A673 (cell line): Measurements from ENCODE around the gene ABCA13. TPM values are rescaled to one million over a fixed set of nuclear protein-coding genes. Genes with fewer than 3 reads are reported as not detected.
A peak's percentile ranks its signal among the peaks of the same experiment; 100 is the strongest.

Experiments used
- Bru-seq: library from RNA; stranded (reverse); fragments of 400-500 nt; gene quantifications from one replicate; lab custom pipeline; 2021; lab: Mats Ljungman, UMichigan
- BruChase-seq, 2 experiments: library from RNA; stranded (reverse); fragments of 400-500 nt; gene quantifications; one replicate each; lab custom pipeline; 2021; lab: Mats Ljungman, UMichigan
- BruUV-seq: library from RNA; stranded (reverse); fragments of 400-500 nt; replicated peaks from 2 replicates; lab custom pipeline; 2021; lab: Mats Ljungman, UMichigan
- CTCF ChIA-PET: fragments of 300-600 bp; sonication (Branson Sonifier 250); formaldehyde crosslinking; loops from one replicate; lab custom pipeline; 2022; ENCODE audit warnings: antibody characterized with exemption; lab: Charles Lee
- POLR2A ChIA-PET: fragments of 300-600 bp; sonication (Branson Sonifier 250); formaldehyde crosslinking; loops from one replicate; lab custom pipeline; 2022; ENCODE audit warnings: antibody characterized with exemption; ENCODE audit not compliant: low non-redundant PET; lab: Charles Lee
- DNase-seq: peaks from one replicate; pipeline ENCODE4 v3.0.0-alpha.2; 2015; ENCODE audit warnings: low spot score
- H3K27ac ChIP-seq: fragments of 200-600 bp; sonication (generic); 2 replicates; pipeline ENCODE4 v1.5.1; 2016; ENCODE audit warnings: mixed run types, low read depth, mild to moderate bottlenecking, mixed read lengths, antibody characterized with exemption, low read length; ENCODE audit not compliant: poor library complexity, severe bottlenecking
- H3K27me3 ChIP-seq: fragments of 200-600 bp; sonication (generic); replicated peaks from 2 replicates; pipeline ENCODE4 v1.6.1; 2017; ENCODE audit warnings: mixed run types, low read depth, mild to moderate bottlenecking, mixed read lengths, antibody characterized with exemption, low read length; ENCODE audit not compliant: insufficient read depth, poor library complexity
- H3K36me3 ChIP-seq: fragments of 200-600 bp; sonication (generic); 2 replicates; pipeline ENCODE4 v1.6.1; 2016; ENCODE audit warnings: mixed run types, mild to moderate bottlenecking, mixed read lengths, antibody characterized with exemption, low read length; ENCODE audit not compliant: insufficient read depth, poor library complexity, severe bottlenecking
- H3K4me1 ChIP-seq: fragments of 200-600 bp; sonication (generic); 2 replicates; pipeline ENCODE4 v1.6.1; 2017; ENCODE audit warnings: mixed run types, mild to moderate bottlenecking, mixed read lengths, antibody characterized with exemption, low read length; ENCODE audit not compliant: insufficient read depth, poor library complexity, severe bottlenecking
- H3K4me3 ChIP-seq: fragments of 200-600 bp; sonication (generic); 2 replicates; pipeline ENCODE4 v1.5.1; 2016; ENCODE audit warnings: low read depth, mixed run types, mild to moderate bottlenecking, mixed read lengths, low read length; ENCODE audit not compliant: poor library complexity, severe bottlenecking
- H3K9me3 ChIP-seq: fragments of 200-600 bp; sonication (generic); 2 replicates; pipeline ENCODE4 v1.6.1; 2016; ENCODE audit warnings: mixed run types, low read depth, mild to moderate bottlenecking, mixed read lengths, antibody characterized with exemption, low read length; ENCODE audit not compliant: poor library complexity, severe bottlenecking
- CTCF ChIP-seq: fragments of 300-800, 200-600 bp; sonication (generic); conservative IDR thresholded peaks from 2 replicates; pipeline ENCODE4 v1.5.1; 2017; ENCODE audit warnings: low read depth, mild to moderate bottlenecking, antibody characterized with exemption, low read length, moderate library complexity, mixed read lengths
- EZH2 ChIP-seq: fragments of 200-600 bp; sonication (generic); IDR thresholded peaks from 2 replicates; pipeline ENCODE4 v1.6.1; 2017; ENCODE audit warnings: borderline replicate concordance, low read depth, mild to moderate bottlenecking, mixed read lengths, antibody characterized with exemption, low read length; ENCODE audit not compliant: poor library complexity, severe bottlenecking
- intact Hi-C: fragments of 100-400 bp; cut with micrococcal nuclease; formaldehyde crosslinking; loops from one replicate; pipeline ENCODE4 v1.10.0; 2022; ENCODE audit not compliant: unreplicated experiment
- long read RNA-seq: library from polyadenylated mRNA; stranded (forward); transcript quantifications from one replicate; pipeline ENCODE4 v2.0.0, GENCODE V29; 2022
- total RNA-seq: library from RNA; stranded (reverse); gene quantifications from 2 replicates; pipeline ENCODE4 v1.2.3, GENCODE V29; 2021

ABCA13 gene
- total RNA-seq: 10.2 and 15.6 TPM in 2 replicates
- Bru-seq, nascent RNA: percentile 74 among the genes with signal in this experiment
- percentile 57 among the genes with signal in this experiment for BruChase-seq, experiment 1, labeled RNA remaining after a 2-hour chase
- BruChase-seq, experiment 2, labeled RNA remaining after a 6-hour chase: percentile 60 among the genes with signal in this experiment
- long read RNA-seq, partial matches to known transcripts: 6 of 10 reads
- long read RNA-seq, other reads (novel, unspliced or antisense): 4 of 10 reads

GRCh38 chr7:48171202-48171601 lies at the start of gene ABCA13:
TSS of gene ABCA13 (plus strand) at chr7:48171458. CDS start at chr7:48171484, 26 bp downstream.
- TF ChIP-seq CTCF (no peak), EZH2 (no peak)
- Histone ChIP-seq H3K27ac (peak within 1 kb of the TSS; percentile 32), H3K27me3 (no peaks in the 10 kb centered on the region), H3K9me3 (no peaks in the 10 kb centered on the region), H3K4me3 (peak within 1 kb of the TSS; percentile 35), H3K4me1 (no peaks in the 10 kb centered on the region), H3K36me3 (no peaks in the 10 kb centered on the region)
- DNase-seq: peak; percentile 74
- POLR2A ChIA-PET: no interaction called here
- no TSS peak for BruUV-seq
- CTCF ChIA-PET: no interaction called here
- intact Hi-C loops: no loop called here

GRCh38 chr7:48126037-48126436 lies 45.2 kb upstream of the ABCA13 start:
- no TSS peak for BruUV-seq

DNA sequence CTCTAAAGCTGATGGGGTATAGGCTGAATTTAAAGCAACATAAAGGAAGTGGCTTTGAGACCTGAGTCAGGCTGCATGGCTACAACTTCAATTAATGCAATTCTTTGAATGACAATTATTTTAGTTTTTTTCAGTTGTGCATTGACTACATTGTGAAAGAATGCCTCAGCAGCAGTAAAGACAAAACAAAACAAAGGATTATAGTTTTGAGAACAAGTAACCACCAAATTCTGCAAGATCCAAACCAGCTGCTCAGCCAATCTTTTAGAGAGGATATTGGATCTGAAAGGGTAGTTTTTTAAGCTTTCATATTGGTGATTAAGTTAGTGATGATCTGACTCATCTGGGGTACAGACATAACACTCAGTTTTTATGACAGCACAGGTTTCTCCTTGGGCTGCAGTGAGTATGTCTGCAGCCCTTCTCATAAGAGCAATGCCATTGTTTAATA lies 40.6 kb upstream of the ABCA13 start:
- Histone ChIP-seq H3K27ac (no peak overlapping the region), H3K4me1 (no peaks in the 10 kb centered on the region), H3K27me3 (no peaks in the 10 kb centered on the region), H3K4me3 (no peak overlapping the region), H3K36me3 (no peaks in the 10 kb centered on the region), H3K9me3 (no peaks in the 10 kb centered on the region)
- DNase-seq: no peak
- no peak for TF ChIP-seq CTCF
- TF ChIP-seq EZH2: no peak
- ChIA-PET POLR2A (no interaction called here), CTCF (no interaction called here)
- intact Hi-C loops: no loop called here
- no TSS peak for BruUV-seq

More at GRCh38 chr7:48126037-48126436, 45.2 kb upstream of the ABCA13 start:
- intact Hi-C loops: no loop called here
- no peaks in the 10 kb centered on the region for H3K27me3 ChIP-seq
- POLR2A ChIA-PET: no interaction called here
- DNase-seq: no peak
- CTCF ChIA-PET: no interaction called here
- TF ChIP-seq CTCF (no peak), EZH2 (no peak)
- no peaks in the 10 kb centered on the region for H3K36me3 ChIP-seq
- no peaks in the 10 kb centered on the region for H3K9me3 ChIP-seq
- no peak overlapping the region for H3K27ac ChIP-seq
- H3K4me3 ChIP-seq: no peak overlapping the region
- no peaks in the 10 kb centered on the region for H3K4me1 ChIP-seq
